Fibroblast of lung (primary cell): ENCODE measurements around the gene EIF4G2. TPM values are rescaled to one million over a fixed set of nuclear protein-coding genes. Genes with fewer than 3 reads are reported as not detected.

Experiments
- DNase-seq, 2 donors: peaks; one replicate each; pipeline versions ENCODE4 v3.0.0 to v3.0.0-alpha.2; 2010; ENCODE audit warnings: low read depth in 2 of 2
- H2AFZ ChIP-seq: 2 replicates; pipeline ENCODE4 v1.5.1; 2012; ENCODE audit warnings: low read length, control low read depth, inconsistent platforms
- H3K27ac ChIP-seq: 2 replicates; pipeline ENCODE4 v1.5.1; 2011; ENCODE audit warnings: low read length, control low read depth; ENCODE audit not compliant: insufficient read depth
- H3K27me3 ChIP-seq: 2 replicates; pipeline ENCODE4 v1.5.1; 2011; ENCODE audit warnings: mild to moderate bottlenecking, low read length; ENCODE audit not compliant: control insufficient read depth, insufficient read depth
- H3K36me3 ChIP-seq: 2 replicates; pipeline ENCODE4 v1.5.1; 2011; ENCODE audit warnings: low read length; ENCODE audit not compliant: control insufficient read depth, insufficient read depth
- H3K4me1 ChIP-seq: 2 replicates; pipeline ENCODE4 v1.5.1; 2011; ENCODE audit warnings: low read length; ENCODE audit not compliant: control insufficient read depth, insufficient read depth; ENCODE audit errors: extremely low read depth
- H3K4me2 ChIP-seq: 2 replicates; pipeline ENCODE4 v1.5.1; 2011; ENCODE audit warnings: low read length, control low read depth; ENCODE audit not compliant: insufficient read depth; ENCODE audit errors: extremely low read depth
- H3K4me3 ChIP-seq, 4 experiments: fragments of 200-600 bp in 1 of 4; sonication (generic) in 1 of 4; replicated peaks in 1 of 4; 2 replicates each; pipeline ENCODE4 v1.5.1; 2011 to 2016; ENCODE audit warnings: low read length in 4 of 4, low read depth in 3 of 4, mild to moderate bottlenecking in 3 of 4, control low read depth in 2 of 4, inconsistent platforms in 1 of 4, mixed read lengths in 1 of 4; ENCODE audit not compliant: insufficient read depth in 1 of 4; ENCODE audit errors: control extremely low read depth in 1 of 4
- H3K79me2 ChIP-seq: 2 replicates; pipeline ENCODE4 v1.5.1; 2012; ENCODE audit warnings: mild to moderate bottlenecking, low read length, inconsistent platforms; ENCODE audit not compliant: control insufficient read depth, insufficient read depth
- H3K9ac ChIP-seq: 2 replicates; pipeline ENCODE4 v1.5.1; 2011; ENCODE audit warnings: mild to moderate bottlenecking, low read length, control low read depth; ENCODE audit not compliant: insufficient read depth
- H3K9me3 ChIP-seq: 2 replicates; pipeline ENCODE4 v1.5.1; 2012; ENCODE audit warnings: low read depth, low read length; ENCODE audit not compliant: control insufficient read depth, insufficient read depth
- H4K20me1 ChIP-seq: 2 replicates; pipeline ENCODE4 v1.5.1; 2011; ENCODE audit warnings: low read length; ENCODE audit not compliant: control insufficient read depth, insufficient read depth; ENCODE audit errors: extremely low read depth
- EZH2 ChIP-seq: IDR thresholded peaks from 2 replicates; pipeline ENCODE4 v1.5.1; 2012; ENCODE audit warnings: low read length, control low read depth, mild to moderate bottlenecking; ENCODE audit errors: missing control alignments
- polyA plus RNA-seq, 2 donors: library from polyadenylated mRNA; depleted of rRNA in 1 of 2; stranded (reverse) in 1 of 2; unstranded in 1 of 2; fragments of >200 nt; gene quantifications; 2 replicates each; pipeline ENCODE4 v1.2.1, GENCODE V29; 2011 to 2012; ENCODE audit warnings: missing spikeins in 1 of 2
- total RNA-seq: library from RNA; depleted of rRNA; stranded (reverse); fragments of >200 nt; gene quantifications from 2 replicates; pipeline ENCODE4 v1.2.1, GENCODE V29; 2014
- TF ChIP-seq, protein P1 (sequence below), 2 donors: IDR thresholded peaks in 1 of 2; conservative IDR thresholded peaks in 1 of 2; 1 replicate in 1 of 2; 2 replicates in 1 of 2; pipeline ENCODE4 v1.5.1; 2011 to 2012; ENCODE audit warnings: low read length in 2 of 2, control low read depth in 1 of 2, inconsistent platforms in 1 of 2, low read depth in 1 of 2, mild to moderate bottlenecking in 1 of 2

Gene EIF4G2
- total and polyA plus RNA-seq, 2 donors (not counting 1 experiment from before 2014, with no cell fraction given), result 964 to 1,178 TPM

GRCh38 chr11:10846660-10847059 is 37.9 kb upstream of the EIF4G2 start:
- no peak overlapping the region for H3K9ac ChIP-seq
- no peak for TF ChIP-seq EZH2
- TF ChIP-seq, protein P1, sequence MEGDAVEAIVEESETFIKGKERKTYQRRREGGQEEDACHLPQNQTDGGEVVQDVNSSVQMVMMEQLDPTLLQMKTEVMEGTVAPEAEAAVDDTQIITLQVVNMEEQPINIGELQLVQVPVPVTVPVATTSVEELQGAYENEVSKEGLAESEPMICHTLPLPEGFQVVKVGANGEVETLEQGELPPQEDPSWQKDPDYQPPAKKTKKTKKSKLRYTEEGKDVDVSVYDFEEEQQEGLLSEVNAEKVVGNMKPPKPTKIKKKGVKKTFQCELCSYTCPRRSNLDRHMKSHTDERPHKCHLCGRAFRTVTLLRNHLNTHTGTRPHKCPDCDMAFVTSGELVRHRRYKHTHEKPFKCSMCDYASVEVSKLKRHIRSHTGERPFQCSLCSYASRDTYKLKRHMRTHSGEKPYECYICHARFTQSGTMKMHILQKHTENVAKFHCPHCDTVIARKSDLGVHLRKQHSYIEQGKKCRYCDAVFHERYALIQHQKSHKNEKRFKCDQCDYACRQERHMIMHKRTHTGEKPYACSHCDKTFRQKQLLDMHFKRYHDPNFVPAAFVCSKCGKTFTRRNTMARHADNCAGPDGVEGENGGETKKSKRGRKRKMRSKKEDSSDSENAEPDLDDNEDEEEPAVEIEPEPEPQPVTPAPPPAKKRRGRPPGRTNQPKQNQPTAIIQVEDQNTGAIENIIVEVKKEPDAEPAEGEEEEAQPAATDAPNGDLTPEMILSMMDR (conservative IDR thresholded peaks at IDR 0.05 in 1 of 2, IDR thresholded peaks at IDR 0.05 in 1 of 2; ENCODE audit: low read depth in 1 of 2, low read length in 2 of 2), result no peak

GRCh38 chr11:10845589-10845988 is 36.9 kb upstream of the EIF4G2 start:
- Histone ChIP-seq H4K20me1 (no peaks in the 10 kb centered on the region), H3K4me3 (no peak overlapping the region), H3K9me3 (no peaks in the 10 kb centered on the region), H3K79me2 (no peaks in the 10 kb centered on the region), H3K27me3 (no peaks in the 10 kb centered on the region), H3K4me2 (no peak overlapping the region), H3K4me1 (no peaks in the 10 kb centered on the region), H3K9ac (no peak overlapping the region), H2AFZ (no peak overlapping the region), H3K27ac (no peak overlapping the region), H3K36me3 (no peaks in the 10 kb centered on the region)
- no peak for TF ChIP-seq EZH2
- TF ChIP-seq, protein P1 (conservative IDR thresholded peaks at IDR 0.05 in 1 of 2, IDR thresholded peaks at IDR 0.05 in 1 of 2; ENCODE audit: low read depth in 1 of 2, low read length in 2 of 2), result no peak
- DNase-seq, result no peak

More at GRCh38 chr11:10846660-10847059, 37.9 kb upstream of the EIF4G2 start:
- no peaks in the 10 kb centered on the region for H3K9me3 ChIP-seq
- H3K4me1 ChIP-seq, result no peaks in the 10 kb centered on the region
- no peaks in the 10 kb centered on the region for H3K27me3 ChIP-seq
- H3K36me3 ChIP-seq, result no peaks in the 10 kb centered on the region
- H3K79me2 ChIP-seq, result no peaks in the 10 kb centered on the region
- H3K4me2 ChIP-seq, result no peak overlapping the region
- no peaks in the 10 kb centered on the region for H4K20me1 ChIP-seq
- DNase-seq, result no peak
- no peak overlapping the region for H2AFZ ChIP-seq
- H3K4me3 ChIP-seq, result no peak overlapping the region
- H3K27ac ChIP-seq, result no peak overlapping the region

GRCh38 chr11:10844796-10845195 is 36.1 kb upstream of the EIF4G2 start:
- Histone ChIP-seq H3K79me2 (no peaks in the 10 kb centered on the region), H4K20me1 (no peaks in the 10 kb centered on the region), H3K4me1 (no peaks in the 10 kb centered on the region), H3K9me3 (no peaks in the 10 kb centered on the region), H3K36me3 (no peaks in the 10 kb centered on the region), H2AFZ (no peak overlapping the region), H3K4me3 (no peak overlapping the region), H3K4me2 (no peak overlapping the region), H3K27ac (no peak overlapping the region), H3K27me3 (no peaks in the 10 kb centered on the region), H3K9ac (no peak overlapping the region)
- no peak for TF ChIP-seq EZH2
- TF ChIP-seq, protein P1 (conservative IDR thresholded peaks at IDR 0.05 in 1 of 2, IDR thresholded peaks at IDR 0.05 in 1 of 2; ENCODE audit: low read depth in 1 of 2, low read length in 2 of 2), result no peak
- no peak for DNase-seq
